ENCODE measurements around the gene SERINC2.

DNA sequence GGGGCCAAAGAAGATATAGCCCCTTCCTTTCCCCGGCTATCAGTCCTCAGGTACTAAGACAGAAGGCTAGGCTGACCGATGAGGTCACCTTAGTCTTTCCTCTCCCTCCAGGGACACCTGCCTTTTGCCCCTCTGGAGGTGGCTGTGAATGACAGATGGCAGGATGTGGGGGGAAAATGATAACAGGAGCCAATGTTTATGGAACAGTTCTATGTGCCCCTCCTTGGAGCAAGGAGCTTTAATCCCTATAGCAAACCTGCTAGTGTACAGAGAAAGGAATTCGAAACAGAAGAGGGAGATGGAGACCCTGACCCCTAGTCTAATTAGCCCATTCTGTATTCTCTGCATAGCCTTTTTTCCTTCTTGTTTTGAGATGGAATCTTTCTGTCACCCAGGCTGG is 28.1 kb downstream of the SERINC2 start:
- TF ChIP-seq FOS (IDR thresholded peaks at IDR 0.05; ENCODE audit: low read depth, low read length) (no peak), CTCF (conservative IDR thresholded peaks at IDR 0.05; ENCODE audit: low read depth, low read length) (no peak), RAD21 (IDR thresholded peaks at IDR 0.05; ENCODE audit: low read length) (no peak), CEBPB (IDR thresholded peaks at IDR 0.05; ENCODE audit: low read depth, low read length) (no peak), CHD1 (IDR thresholded peaks at IDR 0.05; ENCODE audit: low read depth, low read length) (no peak), MAFK (IDR thresholded peaks at IDR 0.05; ENCODE audit: low read depth, low read length) (no peak)
- TF ChIP-seq, protein P1, sequence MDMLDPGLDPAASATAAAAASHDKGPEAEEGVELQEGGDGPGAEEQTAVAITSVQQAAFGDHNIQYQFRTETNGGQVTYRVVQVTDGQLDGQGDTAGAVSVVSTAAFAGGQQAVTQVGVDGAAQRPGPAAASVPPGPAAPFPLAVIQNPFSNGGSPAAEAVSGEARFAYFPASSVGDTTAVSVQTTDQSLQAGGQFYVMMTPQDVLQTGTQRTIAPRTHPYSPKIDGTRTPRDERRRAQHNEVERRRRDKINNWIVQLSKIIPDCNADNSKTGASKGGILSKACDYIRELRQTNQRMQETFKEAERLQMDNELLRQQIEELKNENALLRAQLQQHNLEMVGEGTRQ (IDR thresholded peaks at IDR 0.05; ENCODE audit: low read depth, low read length) = no peak

All from IMR-90 (cell line).